ENCODE results near the gene ITGAL. TPM values are rescaled to one million over a fixed set of nuclear protein-coding genes. Genes with fewer than 3 reads are reported as not detected.

Gene ITGAL
- total and polyA plus RNA-seq, 2 of the 13 experiments (the other 11 are each of a cell fraction or from before 2014, with no cell fraction given): 0.86 to 1.2 TPM

GRCh38 chr16:30533748-30534367, 61.3 kb downstream of the ITGAL start (continued):
- TF ChIP-seq, protein P1, sequence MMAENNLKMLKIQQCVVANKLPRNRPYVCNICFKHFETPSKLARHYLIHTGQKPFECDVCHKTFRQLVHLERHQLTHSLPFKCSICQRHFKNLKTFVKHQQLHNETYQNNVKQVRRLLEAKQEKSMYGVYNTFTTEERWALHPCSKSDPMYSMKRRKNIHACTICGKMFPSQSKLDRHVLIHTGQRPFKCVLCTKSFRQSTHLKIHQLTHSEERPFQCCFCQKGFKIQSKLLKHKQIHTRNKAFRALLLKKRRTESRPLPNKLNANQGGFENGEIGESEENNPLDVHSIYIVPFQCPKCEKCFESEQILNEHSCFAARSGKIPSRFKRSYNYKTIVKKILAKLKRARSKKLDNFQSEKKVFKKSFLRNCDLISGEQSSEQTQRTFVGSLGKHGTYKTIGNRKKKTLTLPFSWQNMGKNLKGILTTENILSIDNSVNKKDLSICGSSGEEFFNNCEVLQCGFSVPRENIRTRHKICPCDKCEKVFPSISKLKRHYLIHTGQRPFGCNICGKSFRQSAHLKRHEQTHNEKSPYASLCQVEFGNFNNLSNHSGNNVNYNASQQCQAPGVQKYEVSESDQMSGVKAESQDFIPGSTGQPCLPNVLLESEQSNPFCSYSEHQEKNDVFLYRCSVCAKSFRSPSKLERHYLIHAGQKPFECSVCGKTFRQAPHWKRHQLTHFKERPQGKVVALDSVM (CRISPR knock-in tag; IDR thresholded peaks at IDR 0.05): peak; percentile 60; the same call in 1 of the 2 replicates
- TF ChIP-seq KLF9 (CRISPR knock-in tag; IDR thresholded peaks at IDR 0.05; ENCODE audit: low read depth) (no peak), ZNF33B (CRISPR knock-in tag; IDR thresholded peaks at IDR 0.05) (no peak), TBP (CRISPR knock-in tag; IDR thresholded peaks at IDR 0.05) (no peak), MTA1 (CRISPR knock-in tag; IDR thresholded peaks at IDR 0.05; ENCODE audit: borderline replicate concordance) (no peak), HBP1 (CRISPR knock-in tag; IDR thresholded peaks at IDR 0.05; ENCODE audit: low read depth) (no peak), ZSCAN30 (CRISPR knock-in tag; IDR thresholded peaks at IDR 0.05) (0 out of 2 replicates have a peak, but pooled peaks have one; percentile 3), ZNF569 (CRISPR knock-in tag; IDR thresholded peaks at IDR 0.05; ENCODE audit: borderline replicate concordance) (no peak), ZBTB1 (CRISPR knock-in tag; IDR thresholded peaks at IDR 0.05; ENCODE audit: borderline replicate concordance) (no peak), NFE2 (CRISPR knock-in tag; IDR thresholded peaks at IDR 0.05) (no peak), ARNT2 (CRISPR knock-in tag; IDR thresholded peaks at IDR 0.05; ENCODE audit: low read depth) (no peak), ZNF724P (CRISPR knock-in tag; IDR thresholded peaks at IDR 0.05; ENCODE audit: borderline replicate concordance) (no peak), ZNF605 (CRISPR knock-in tag; IDR thresholded peaks at IDR 0.05) (no peak), TAF15 (IDR thresholded peaks at IDR 0.05; ENCODE audit: low read depth, low read length, poor library complexity, severe bottlenecking) (no peak), ZNF335 (CRISPR knock-in tag; IDR thresholded peaks at IDR 0.05) (no peak), ZNF574 (CRISPR knock-in tag; IDR thresholded peaks at IDR 0.05) (no peak), TMF1 (CRISPR knock-in tag; IDR thresholded peaks at IDR 0.05; ENCODE audit: low read depth) (no peak), ZNF652 (CRISPR knock-in tag; IDR thresholded peaks at IDR 0.05; ENCODE audit: borderline replicate concordance, low read depth) (no peak)
- TF ChIP-seq, protein P2, sequence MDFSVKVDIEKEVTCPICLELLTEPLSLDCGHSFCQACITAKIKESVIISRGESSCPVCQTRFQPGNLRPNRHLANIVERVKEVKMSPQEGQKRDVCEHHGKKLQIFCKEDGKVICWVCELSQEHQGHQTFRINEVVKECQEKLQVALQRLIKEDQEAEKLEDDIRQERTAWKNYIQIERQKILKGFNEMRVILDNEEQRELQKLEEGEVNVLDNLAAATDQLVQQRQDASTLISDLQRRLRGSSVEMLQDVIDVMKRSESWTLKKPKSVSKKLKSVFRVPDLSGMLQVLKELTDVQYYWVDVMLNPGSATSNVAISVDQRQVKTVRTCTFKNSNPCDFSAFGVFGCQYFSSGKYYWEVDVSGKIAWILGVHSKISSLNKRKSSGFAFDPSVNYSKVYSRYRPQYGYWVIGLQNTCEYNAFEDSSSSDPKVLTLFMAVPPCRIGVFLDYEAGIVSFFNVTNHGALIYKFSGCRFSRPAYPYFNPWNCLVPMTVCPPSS (IDR thresholded peaks at IDR 0.05): no peak
- TF ChIP-seq, protein P3, sequence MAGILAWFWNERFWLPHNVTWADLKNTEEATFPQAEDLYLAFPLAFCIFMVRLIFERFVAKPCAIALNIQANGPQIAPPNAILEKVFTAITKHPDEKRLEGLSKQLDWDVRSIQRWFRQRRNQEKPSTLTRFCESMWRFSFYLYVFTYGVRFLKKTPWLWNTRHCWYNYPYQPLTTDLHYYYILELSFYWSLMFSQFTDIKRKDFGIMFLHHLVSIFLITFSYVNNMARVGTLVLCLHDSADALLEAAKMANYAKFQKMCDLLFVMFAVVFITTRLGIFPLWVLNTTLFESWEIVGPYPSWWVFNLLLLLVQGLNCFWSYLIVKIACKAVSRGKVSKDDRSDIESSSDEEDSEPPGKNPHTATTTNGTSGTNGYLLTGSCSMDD (CRISPR knock-in tag; IDR thresholded peaks at IDR 0.05): 0 out of 2 replicates have a peak, but pooled peaks have one; percentile 18
- TF ChIP-seq, protein P4, sequence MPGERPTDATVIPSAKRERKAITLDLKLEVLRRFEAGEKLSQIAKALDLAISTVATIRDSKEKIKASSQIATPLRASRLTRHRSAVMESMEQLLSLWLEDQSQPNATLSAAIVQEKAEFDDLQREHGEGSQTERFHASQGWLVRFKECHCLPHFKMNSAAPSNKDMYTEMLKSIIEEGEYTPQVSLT (CRISPR knock-in tag; IDR thresholded peaks at IDR 0.05; ENCODE audit: borderline replicate concordance, low read depth): no peak
